A673 (cell line): ENCODE results near the gene CD19. TPM values are rescaled to one million over a fixed set of nuclear protein-coding genes. Genes with fewer than 3 reads are reported as not detected.

Experiments used
- BruUV-seq: library from RNA; stranded (reverse); fragments of 400-500 nt; replicated peaks from 2 replicates; lab custom pipeline; 2021; lab: Mats Ljungman, UMichigan
- CTCF ChIA-PET: fragments of 300-600 bp; sonication (Branson Sonifier 250); formaldehyde crosslinking; loops from one replicate; lab custom pipeline; 2022; ENCODE audit warnings: antibody characterized with exemption; lab: Charles Lee
- POLR2A ChIA-PET: fragments of 300-600 bp; sonication (Branson Sonifier 250); formaldehyde crosslinking; loops from one replicate; lab custom pipeline; 2022; ENCODE audit warnings: antibody characterized with exemption; ENCODE audit not compliant: low non-redundant PET; lab: Charles Lee
- DNase-seq: peaks from one replicate; pipeline ENCODE4 v3.0.0-alpha.2; 2015; ENCODE audit warnings: low spot score
- H3K27ac ChIP-seq: fragments of 200-600 bp; sonication (generic); 2 replicates; pipeline ENCODE4 v1.5.1; 2016; ENCODE audit warnings: mixed run types, low read depth, mild to moderate bottlenecking, mixed read lengths, antibody characterized with exemption, low read length; ENCODE audit not compliant: poor library complexity, severe bottlenecking
- H3K27me3 ChIP-seq: fragments of 200-600 bp; sonication (generic); replicated peaks from 2 replicates; pipeline ENCODE4 v1.6.1; 2017; ENCODE audit warnings: mixed run types, low read depth, mild to moderate bottlenecking, mixed read lengths, antibody characterized with exemption, low read length; ENCODE audit not compliant: insufficient read depth, poor library complexity
- H3K36me3 ChIP-seq: fragments of 200-600 bp; sonication (generic); 2 replicates; pipeline ENCODE4 v1.6.1; 2016; ENCODE audit warnings: mixed run types, mild to moderate bottlenecking, mixed read lengths, antibody characterized with exemption, low read length; ENCODE audit not compliant: insufficient read depth, poor library complexity, severe bottlenecking
- H3K4me1 ChIP-seq: fragments of 200-600 bp; sonication (generic); 2 replicates; pipeline ENCODE4 v1.6.1; 2017; ENCODE audit warnings: mixed run types, mild to moderate bottlenecking, mixed read lengths, antibody characterized with exemption, low read length; ENCODE audit not compliant: insufficient read depth, poor library complexity, severe bottlenecking
- H3K4me3 ChIP-seq: fragments of 200-600 bp; sonication (generic); 2 replicates; pipeline ENCODE4 v1.5.1; 2016; ENCODE audit warnings: low read depth, mixed run types, mild to moderate bottlenecking, mixed read lengths, low read length; ENCODE audit not compliant: poor library complexity, severe bottlenecking
- H3K9me3 ChIP-seq: fragments of 200-600 bp; sonication (generic); 2 replicates; pipeline ENCODE4 v1.6.1; 2016; ENCODE audit warnings: mixed run types, low read depth, mild to moderate bottlenecking, mixed read lengths, antibody characterized with exemption, low read length; ENCODE audit not compliant: poor library complexity, severe bottlenecking
- EZH2 ChIP-seq: fragments of 200-600 bp; sonication (generic); IDR thresholded peaks from 2 replicates; pipeline ENCODE4 v1.6.1; 2017; ENCODE audit warnings: borderline replicate concordance, low read depth, mild to moderate bottlenecking, mixed read lengths, antibody characterized with exemption, low read length; ENCODE audit not compliant: poor library complexity, severe bottlenecking
- intact Hi-C: fragments of 100-400 bp; cut with micrococcal nuclease; formaldehyde crosslinking; loops from one replicate; pipeline ENCODE4 v1.10.0; 2022; ENCODE audit not compliant: unreplicated experiment
- total RNA-seq: library from RNA; stranded (reverse); gene quantifications from 2 replicates; pipeline ENCODE4 v1.2.3, GENCODE V29; 2021
- TF ChIP-seq, protein P1 (sequence below): fragments of 300-800, 200-600 bp; sonication (generic); conservative IDR thresholded peaks from 2 replicates; pipeline ENCODE4 v1.5.1; 2017; ENCODE audit warnings: low read depth, mild to moderate bottlenecking, antibody characterized with exemption, low read length, moderate library complexity, mixed read lengths

The CD19 gene
- total RNA-seq, 1 experiment from 2014 or later: not detected

DNA sequence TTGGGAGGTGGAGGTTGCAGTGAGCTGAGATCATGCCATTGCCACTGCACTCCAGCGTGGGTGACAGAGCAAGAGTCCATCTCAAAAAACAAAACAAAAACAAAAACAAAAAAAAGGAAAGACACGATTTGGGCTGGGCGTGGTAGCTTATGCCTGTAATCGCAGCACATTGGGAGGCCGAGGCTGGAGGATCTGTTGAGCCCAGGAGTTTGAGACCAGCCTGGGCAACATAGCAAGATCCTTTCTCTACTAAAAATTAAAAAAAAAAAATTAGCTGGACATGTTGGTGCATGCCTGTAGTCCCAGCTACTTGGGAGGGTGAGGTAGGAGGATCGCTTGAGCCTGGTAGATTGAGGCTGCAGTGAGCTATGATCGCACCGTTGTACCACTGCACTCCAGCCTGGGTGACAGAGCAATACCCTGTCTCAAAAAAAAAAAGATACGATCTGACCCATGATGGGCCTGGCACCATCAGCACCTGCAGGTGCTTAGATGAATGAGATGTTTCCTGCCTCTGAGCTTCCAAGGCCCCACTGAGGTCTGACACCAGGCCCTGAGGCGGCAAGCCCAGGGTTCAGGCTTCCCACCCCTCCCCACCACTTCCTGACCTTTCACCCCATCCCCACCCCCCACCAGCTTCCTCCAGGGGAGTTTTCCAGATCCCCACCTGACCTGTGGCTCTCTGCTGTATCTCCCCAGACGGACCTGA, 31.7 kb upstream of the CD19 start:
- Histone ChIP-seq H3K9me3 (no peaks in the 10 kb centered on the region), H3K4me1 (no peaks in the 10 kb centered on the region), H3K27ac (no peak overlapping the region), H3K27me3 (no peaks in the 10 kb centered on the region), H3K36me3 (no peaks in the 10 kb centered on the region), H3K4me3 (no peak overlapping the region)
- no peak for DNase-seq
- ChIA-PET POLR2A (no interaction called here), CTCF (no interaction called here)
- no TSS peak for BruUV-seq
- TF ChIP-seq EZH2: no peak
- TF ChIP-seq, protein P1, sequence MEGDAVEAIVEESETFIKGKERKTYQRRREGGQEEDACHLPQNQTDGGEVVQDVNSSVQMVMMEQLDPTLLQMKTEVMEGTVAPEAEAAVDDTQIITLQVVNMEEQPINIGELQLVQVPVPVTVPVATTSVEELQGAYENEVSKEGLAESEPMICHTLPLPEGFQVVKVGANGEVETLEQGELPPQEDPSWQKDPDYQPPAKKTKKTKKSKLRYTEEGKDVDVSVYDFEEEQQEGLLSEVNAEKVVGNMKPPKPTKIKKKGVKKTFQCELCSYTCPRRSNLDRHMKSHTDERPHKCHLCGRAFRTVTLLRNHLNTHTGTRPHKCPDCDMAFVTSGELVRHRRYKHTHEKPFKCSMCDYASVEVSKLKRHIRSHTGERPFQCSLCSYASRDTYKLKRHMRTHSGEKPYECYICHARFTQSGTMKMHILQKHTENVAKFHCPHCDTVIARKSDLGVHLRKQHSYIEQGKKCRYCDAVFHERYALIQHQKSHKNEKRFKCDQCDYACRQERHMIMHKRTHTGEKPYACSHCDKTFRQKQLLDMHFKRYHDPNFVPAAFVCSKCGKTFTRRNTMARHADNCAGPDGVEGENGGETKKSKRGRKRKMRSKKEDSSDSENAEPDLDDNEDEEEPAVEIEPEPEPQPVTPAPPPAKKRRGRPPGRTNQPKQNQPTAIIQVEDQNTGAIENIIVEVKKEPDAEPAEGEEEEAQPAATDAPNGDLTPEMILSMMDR: no peak
- intact Hi-C loops: no loop called here

DNA sequence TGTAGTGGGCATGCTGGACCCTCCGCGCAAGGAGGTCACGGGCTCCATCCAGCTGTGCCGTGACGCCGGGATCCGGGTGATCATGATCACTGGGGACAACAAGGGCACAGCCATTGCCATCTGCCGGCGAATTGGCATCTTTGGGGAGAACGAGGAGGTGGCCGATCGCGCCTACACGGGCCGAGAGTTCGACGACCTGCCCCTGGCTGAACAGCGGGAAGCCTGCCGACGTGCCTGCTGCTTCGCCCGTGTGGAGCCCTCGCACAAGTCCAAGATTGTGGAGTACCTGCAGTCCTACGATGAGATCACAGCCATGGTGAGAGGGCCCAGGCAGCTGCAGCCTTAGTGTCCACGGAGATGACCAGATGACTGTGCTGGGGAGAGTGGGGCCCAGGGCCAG, 31.2 kb upstream of the CD19 start:
- CTCF ChIA-PET: no interaction called here

DNA sequence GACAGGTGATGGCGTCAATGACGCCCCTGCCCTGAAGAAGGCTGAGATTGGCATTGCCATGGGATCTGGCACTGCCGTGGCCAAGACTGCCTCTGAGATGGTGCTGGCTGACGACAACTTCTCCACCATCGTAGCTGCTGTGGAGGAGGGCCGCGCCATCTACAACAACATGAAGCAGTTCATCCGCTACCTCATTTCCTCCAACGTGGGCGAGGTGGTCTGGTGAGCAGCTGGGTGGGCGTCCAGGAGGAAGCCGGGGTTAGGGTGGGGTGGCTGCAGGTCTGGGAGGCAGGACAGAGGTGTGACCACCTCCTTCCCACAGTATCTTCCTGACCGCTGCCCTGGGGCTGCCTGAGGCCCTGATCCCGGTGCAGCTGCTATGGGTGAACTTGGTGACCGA, 29.9 kb upstream of the CD19 start:
- ChIA-PET CTCF (no interaction called here), POLR2A (no interaction called here)
- intact Hi-C loops: no loop called here

More for the DNA sequence above, 31.2 kb upstream of the CD19 start:
- intact Hi-C loops: no loop called here
- TF ChIP-seq EZH2: no peak
- TF ChIP-seq, protein P1: no peak
- no peaks in the 10 kb centered on the region for H3K27me3 ChIP-seq
- DNase-seq: no peak
- BruUV-seq: no TSS peak
- no peak overlapping the region for H3K4me3 ChIP-seq
- H3K36me3 ChIP-seq: no peaks in the 10 kb centered on the region
- POLR2A ChIA-PET: no interaction called here
- no peaks in the 10 kb centered on the region for H3K9me3 ChIP-seq
- H3K4me1 ChIP-seq: no peaks in the 10 kb centered on the region
- H3K27ac ChIP-seq: no peak overlapping the region

More for the DNA sequence above, 29.9 kb upstream of the CD19 start:
- Histone ChIP-seq H3K27ac (no peak overlapping the region), H3K27me3 (no peaks in the 10 kb centered on the region), H3K4me1 (no peaks in the 10 kb centered on the region), H3K9me3 (no peaks in the 10 kb centered on the region), H3K36me3 (no peaks in the 10 kb centered on the region), H3K4me3 (no peak overlapping the region)
- BruUV-seq: no TSS peak
- TF ChIP-seq, protein P1: no peak
- no peak for TF ChIP-seq EZH2
- DNase-seq: no peak
